GM12891 (cell line): Measurements from ENCODE around the gene ASTE1.
A peak's percentile ranks its signal among the peaks of the same experiment; 100 is the strongest.

ENCODE experiments used
- DNase-seq: peaks from one replicate; pipeline ENCODE4 v3.0.0; 2011; ENCODE audit warnings: low spot score; ENCODE audit not compliant: insufficient read length
- FAIRE-seq: peaks from 2 replicates; lab custom pipeline; 2011; peaks lifted over from hg19 to GRCh38; lab: Jason Lieb, UNC
- PAX5 ChIP-seq: IDR thresholded peaks from 2 replicates; pipeline ENCODE4 v1.6.1; 2011; ENCODE audit warnings: low read length, moderate library complexity, mild to moderate bottlenecking; ENCODE audit not compliant: insufficient read depth, severe bottlenecking
- POLR2A ChIP-seq: IDR thresholded peaks from 2 replicates; pipeline ENCODE4 v1.6.1; 2011; ENCODE audit warnings: low read depth, low read length, control low read depth
- POLR2AphosphoS5 ChIP-seq: IDR thresholded peaks from 2 replicates; pipeline ENCODE4 v1.6.1; 2011; ENCODE audit warnings: low read depth, low read length, control low read depth
- POU2F2 ChIP-seq: IDR thresholded peaks from 2 replicates; pipeline ENCODE4 v1.6.1; 2011; ENCODE audit warnings: low read depth, mild to moderate bottlenecking, control low read depth, low read length, moderate library complexity
- SPI1 ChIP-seq: IDR thresholded peaks from 2 replicates; pipeline ENCODE4 v1.6.1; 2011; ENCODE audit warnings: low read depth, low read length, control low read depth
- TAF1 ChIP-seq: IDR thresholded peaks from 2 replicates; pipeline ENCODE4 v1.6.1; 2011; ENCODE audit warnings: low read depth, low read length, control low read depth

ASTE1 gene

GRCh38 chr3:131038326-131038725 is 11.7 kb upstream of the ASTE1 start:
- TF ChIP-seq PAX5, result no peak
- TF ChIP-seq POU2F2, result no peak
- TF ChIP-seq POLR2AphosphoS5, result no peak
- TF ChIP-seq POLR2A, result no peak
- TF ChIP-seq TAF1, result no peak
- TF ChIP-seq SPI1, result no peak
- FAIRE-seq (no peak), DNase-seq (no peak)

- DNase-seq (no peak), FAIRE-seq (no peak)
- TF ChIP-seq POLR2A, result no peak
- TF ChIP-seq PAX5, result no peak
Measured at GRCh38 chr3:131036986-131037385, 10.4 kb upstream of the ASTE1 start.

- FAIRE-seq (no peak), DNase-seq (no peak)
- TF ChIP-seq TAF1 (no peak), POLR2AphosphoS5 (no peak), POLR2A (no peak), POU2F2 (no peak), SPI1 (no peak), PAX5 (no peak)
Measured at GRCh38 chr3:131036200-131036816, 9.7 kb upstream of the ASTE1 start.

- no peak for DNase-seq
- FAIRE-seq, result peak; percentile 78
- TF ChIP-seq POLR2AphosphoS5, result no peak
- no peak for TF ChIP-seq POLR2A
- no peak for TF ChIP-seq PAX5
- no peak for TF ChIP-seq SPI1
- TF ChIP-seq TAF1, result no peak
- no peak for TF ChIP-seq POU2F2
Measured at GRCh38 chr3:131033480-131034080, 7.0 kb upstream of the ASTE1 start.

GRCh38 chr3:131031660-131032059 is 5.0 kb upstream of the ASTE1 start:
- no peak for FAIRE-seq
- TF ChIP-seq POLR2A (no peak), TAF1 (no peak), POLR2AphosphoS5 (no peak), POU2F2 (no peak), PAX5 (no peak), SPI1 (no peak)
- no peak for DNase-seq

- DNase-seq, result no peak
- no peak for FAIRE-seq
- TF ChIP-seq POLR2AphosphoS5 (no peak), SPI1 (no peak), POU2F2 (no peak), POLR2A (no peak), PAX5 (no peak), TAF1 (no peak)
Measured at GRCh38 chr3:131028844-131029243, 2.2 kb upstream of the ASTE1 start.

GRCh38 chr3:131025539-131025938 is 1.1 kb downstream of the ASTE1 start:
- DNase-seq, result no peak
- no peak for FAIRE-seq
- no peak for TF ChIP-seq POLR2A
- TF ChIP-seq TAF1, result no peak
- no peak for TF ChIP-seq POU2F2
- TF ChIP-seq POLR2AphosphoS5, result no peak

GRCh38 chr3:131020122-131020693 is 6.4 kb downstream of the ASTE1 start:
- no peak for TF ChIP-seq POLR2A
- DNase-seq (no peak), FAIRE-seq (peak; percentile 16)

GRCh38 chr3:131018970-131019369 is 7.7 kb downstream of the ASTE1 start:
- TF ChIP-seq TAF1, result no peak
- no peak for TF ChIP-seq SPI1
- no peak for TF ChIP-seq POLR2A
- TF ChIP-seq POU2F2, result no peak
- TF ChIP-seq POLR2AphosphoS5, result no peak
- TF ChIP-seq PAX5, result no peak
- DNase-seq (no peak), FAIRE-seq (peak; percentile 77)

- DNase-seq (no peak), FAIRE-seq (no peak)
- TF ChIP-seq POU2F2 (no peak), TAF1 (no peak), POLR2AphosphoS5 (no peak), SPI1 (no peak), POLR2A (no peak), PAX5 (no peak)
Measured at GRCh38 chr3:131009698-131010097, 16.9 kb downstream of the ASTE1 start.
